C4-2B (cell line): Measurements from ENCODE around the gene LRRC59.

Experiments
- ZFX ChIP-seq: fragments of 450-650 bp; IDR thresholded peaks from 2 replicates; pipeline ENCODE4 v1.6.1; 2017
- TF ChIP-seq, protein P1 (sequence below): fragments of 450-650 bp; conservative IDR thresholded peaks from 2 replicates; pipeline ENCODE4 v1.5.1; 2017; ENCODE audit warnings: mild to moderate bottlenecking

DNA sequence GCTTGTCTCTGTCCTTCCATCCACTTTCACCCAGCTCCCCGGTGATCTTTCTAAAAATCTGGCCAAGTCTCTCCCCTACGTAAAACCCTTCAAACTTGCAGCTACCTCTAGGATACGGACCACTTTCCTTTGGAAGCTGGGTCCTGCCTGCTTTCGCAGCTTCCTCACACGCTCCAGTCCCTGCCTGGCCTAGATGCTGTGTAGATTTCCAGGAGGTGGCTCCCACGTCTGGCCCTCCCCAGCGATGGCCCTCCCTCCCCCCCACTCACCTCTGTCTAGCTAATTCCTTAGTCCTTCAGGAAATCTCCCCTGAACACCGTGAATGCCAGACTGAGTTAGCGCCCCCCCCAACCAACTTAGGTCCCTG, 579 bp upstream of the LRRC59 start:
- TF ChIP-seq, protein P1, sequence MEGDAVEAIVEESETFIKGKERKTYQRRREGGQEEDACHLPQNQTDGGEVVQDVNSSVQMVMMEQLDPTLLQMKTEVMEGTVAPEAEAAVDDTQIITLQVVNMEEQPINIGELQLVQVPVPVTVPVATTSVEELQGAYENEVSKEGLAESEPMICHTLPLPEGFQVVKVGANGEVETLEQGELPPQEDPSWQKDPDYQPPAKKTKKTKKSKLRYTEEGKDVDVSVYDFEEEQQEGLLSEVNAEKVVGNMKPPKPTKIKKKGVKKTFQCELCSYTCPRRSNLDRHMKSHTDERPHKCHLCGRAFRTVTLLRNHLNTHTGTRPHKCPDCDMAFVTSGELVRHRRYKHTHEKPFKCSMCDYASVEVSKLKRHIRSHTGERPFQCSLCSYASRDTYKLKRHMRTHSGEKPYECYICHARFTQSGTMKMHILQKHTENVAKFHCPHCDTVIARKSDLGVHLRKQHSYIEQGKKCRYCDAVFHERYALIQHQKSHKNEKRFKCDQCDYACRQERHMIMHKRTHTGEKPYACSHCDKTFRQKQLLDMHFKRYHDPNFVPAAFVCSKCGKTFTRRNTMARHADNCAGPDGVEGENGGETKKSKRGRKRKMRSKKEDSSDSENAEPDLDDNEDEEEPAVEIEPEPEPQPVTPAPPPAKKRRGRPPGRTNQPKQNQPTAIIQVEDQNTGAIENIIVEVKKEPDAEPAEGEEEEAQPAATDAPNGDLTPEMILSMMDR = no peak
- TF ChIP-seq ZFX = no peak
